HepG2 (cell line): ENCODE data around the gene ITGA6. TPM values are rescaled to one million over a fixed set of nuclear protein-coding genes. Genes with fewer than 3 reads are reported as not detected.

Experiments used
- ATF7-NPFF ChIP-seq: sonication (generic); formaldehyde crosslinking; IDR thresholded peaks from 2 replicates; pipeline ENCODE4 v1.8.1; 2023; ENCODE audit warnings: mild to moderate bottlenecking, low read depth, missing genetic modification reagents, moderate library complexity
- FOXK1 ChIP-seq: sonication (generic); formaldehyde crosslinking; IDR thresholded peaks from 2 replicates; pipeline ENCODE4 v1.4.0; 2020; ENCODE audit warnings: low read depth, missing genetic modification reagents, borderline replicate concordance
- KLF16 ChIP-seq, 2 experiments: sonication (generic) in 1 of 2; formaldehyde crosslinking in 1 of 2; IDR thresholded peaks; 2 replicates each; pipeline versions ENCODE4 v1.6.1 to v1.8.0; 2016 to 2023; ENCODE audit warnings: missing genetic modification reagents in 2 of 2, missing compliant biosample characterization in 1 of 2
- MIER3 ChIP-seq: IDR thresholded peaks from 2 replicates; pipeline ENCODE4 v1.6.1; 2016; ENCODE audit warnings: missing compliant biosample characterization, borderline replicate concordance
- PLRG1 ChIP-seq: fragments of 450-650 bp; conservative IDR thresholded peaks from 2 replicates; pipeline ENCODE4 v1.6.1; 2016
- PRMT3 ChIP-seq: sonication (generic); formaldehyde crosslinking; IDR thresholded peaks from 2 replicates; pipeline ENCODE4 v1.8.1; 2022; ENCODE audit warnings: low read depth, mild to moderate bottlenecking, moderate library complexity, missing genetic modification reagents, borderline replicate concordance
- SMC3 ChIP-seq: IDR thresholded peaks from 2 replicates; pipeline ENCODE4 v1.6.1; 2011; ENCODE audit warnings: low read length, improper control_type of control experiment
- STAT5B ChIP-seq: sonication (generic); formaldehyde crosslinking; IDR thresholded peaks from 2 replicates; pipeline ENCODE4 v1.4.0; 2020; ENCODE audit warnings: missing genetic modification reagents
- ZBED4 ChIP-seq: sonication (generic); formaldehyde crosslinking; IDR thresholded peaks from 2 replicates; pipeline ENCODE4 v1.4.0; 2020; ENCODE audit warnings: missing genetic modification reagents, borderline replicate concordance
- ZNF362 ChIP-seq: sonication (generic); formaldehyde crosslinking; IDR thresholded peaks from 2 replicates; pipeline ENCODE4 v1.4.0; 2020; ENCODE audit warnings: missing genetic modification reagents, mild to moderate bottlenecking, borderline replicate concordance
- ZNF430 ChIP-seq: sonication (generic); formaldehyde crosslinking; IDR thresholded peaks from 2 replicates; pipeline ENCODE4 v1.9.0; 2021; ENCODE audit warnings: mild to moderate bottlenecking, missing genetic modification reagents
- ZNF468 ChIP-seq: sonication (generic); formaldehyde crosslinking; IDR thresholded peaks from 2 replicates; pipeline ENCODE4 v1.8.0; 2022; ENCODE audit warnings: mild to moderate bottlenecking, moderate library complexity, missing genetic modification reagents
- ZNF550 ChIP-seq: sonication (generic); formaldehyde crosslinking; IDR thresholded peaks from 2 replicates; pipeline ENCODE4 v1.4.0; 2020; ENCODE audit warnings: mild to moderate bottlenecking, missing genetic modification reagents, borderline replicate concordance
- ZNF646 ChIP-seq: sonication (generic); formaldehyde crosslinking; IDR thresholded peaks from 2 replicates; pipeline ENCODE4 v1.9.0; 2021; ENCODE audit warnings: mild to moderate bottlenecking, missing genetic modification reagents
- ZNF691 ChIP-seq: sonication (generic); formaldehyde crosslinking; IDR thresholded peaks from 2 replicates; pipeline ENCODE4 v1.4.0; 2020; ENCODE audit warnings: missing genetic modification reagents, low read depth, mild to moderate bottlenecking, borderline replicate concordance
- ZNF780A ChIP-seq: sonication (generic); formaldehyde crosslinking; IDR thresholded peaks from 2 replicates; pipeline ENCODE4 v1.8.0; 2022; ENCODE audit warnings: mild to moderate bottlenecking, missing genetic modification reagents, moderate library complexity
- polyA plus RNA-seq, 8 experiments: library from polyadenylated mRNA; depleted of rRNA in 3 of 8; stranded (reverse) in 7 of 8; unstranded in 1 of 8; fragments of >200 nt; fragmentation: Illumina TruSeq in 4 of 8; extraction: Trizol in 4 of 8; gene quantifications; 2 replicates each; pipeline versions ENCODE4 v1.2.1 to v1.2.3, GENCODE V29; 2011 to 2016; ENCODE audit warnings: low read depth in 4 of 8, missing spikeins in 1 of 8, mixed read lengths in 1 of 8; ENCODE audit not compliant: insufficient read depth in 1 of 8
- total RNA-seq, 5 experiments: library from RNA; depleted of rRNA; stranded (reverse); fragments of >200 nt; fragmentation: Illumina TruSeq; extraction: Trizol; gene quantifications; 2 replicates each; pipeline ENCODE4 v1.2.3, GENCODE V29; 2016; ENCODE audit warnings: low read depth in 1 of 5

Gene ITGA6
- total and polyA plus RNA-seq, 2 of the 13 experiments (the other 11 are each of a cell fraction or from before 2014, with no cell fraction given), result 24.0 to 92.5 TPM

GRCh38 chr2:172427990-172428831, 825 bp downstream of the ITGA6 start (continued):
- TF ChIP-seq ZBED4 (CRISPR knock-in tag) (no peak), KLF16 (CRISPR knock-in tag; IDR thresholded peaks at IDR 0.05) (peak in 1 of 2 experiments; percentile 1; a peak in 1 of 4 replicates), ATF7-NPFF (CRISPR knock-in tag) (no peak), ZNF691 (CRISPR knock-in tag) (no peak), SMC3 (no peak), PRMT3 (CRISPR knock-in tag) (no peak), STAT5B (no peak), ZNF780A (CRISPR knock-in tag) (no peak), FOXK1 (CRISPR knock-in tag) (no peak), PLRG1 (no peak), ZNF550 (no peak), ZNF362 (CRISPR knock-in tag) (peak; percentile 89), ZNF430 (no peak; the same call in 1 of the 2 replicates), ZNF468 (CRISPR knock-in tag) (no peak), ZNF646 (CRISPR knock-in tag) (no peak; the same call in 1 of the 2 replicates), MIER3 (CRISPR knock-in tag) (no peak)
